NCI-H128 (cell line): ENCODE measurements around the gene CTCF.

Experiments used
- DNase-seq: peaks from one replicate; lab custom pipeline; 2025; ENCODE audit not compliant: unreplicated experiment; lab: John Stamatoyannopoulos, UW

Gene CTCF

GRCh38 chr16:67594256-67594915 is 32.1 kb downstream of the CTCF start:
- DNase-seq = no peak

GRCh38 chr16:67594956-67595355 is 32.6 kb downstream of the CTCF start:
- DNase-seq = no peak

GRCh38 chr16:67598527-67598926 is 36.2 kb downstream of the CTCF start:
- DNase-seq = no peak

GRCh38 chr16:67605641-67606040 is 43.3 kb downstream of the CTCF start:
- DNase-seq = no peak

- no peak for DNase-seq
These were observed 44.3 kb downstream of the CTCF start for GRCh38 chr16:67606632-67607031.

GRCh38 chr16:67608364-67608763 is 46.0 kb downstream of the CTCF start:
- no peak for DNase-seq

GRCh38 chr16:67613808-67614207 is 51.5 kb downstream of the CTCF start:
- DNase-seq = no peak

GRCh38 chr16:67628216-67628615 is 65.9 kb downstream of the CTCF start:
- DNase-seq = no peak

GRCh38 chr16:67632415-67633172 is 70.3 kb downstream of the CTCF start:
- DNase-seq = no peak

- DNase-seq = no peak
These were observed 74.4 kb downstream of the CTCF start for GRCh38 chr16:67636713-67637112.

GRCh38 chr16:67637625-67638024 is 75.3 kb downstream of the CTCF start:
- no peak for DNase-seq

- no peak for DNase-seq
These were observed 79.7 kb downstream of the CTCF start for GRCh38 chr16:67641779-67642708.

- DNase-seq = no peak
These were observed 81.7 kb downstream of the CTCF start for GRCh38 chr16:67644038-67644437.

GRCh38 chr16:67645397-67646121 is 83.2 kb downstream of the CTCF start:
- no peak for DNase-seq

GRCh38 chr16:67647111-67647651 is 84.9 kb downstream of the CTCF start:
- DNase-seq = no peak

- no peak for DNase-seq
These were observed 85.4 kb downstream of the CTCF start for GRCh38 chr16:67647681-67648080.

GRCh38 chr16:67648088-67648763 is 85.9 kb downstream of the CTCF start:
- DNase-seq = no peak

GRCh38 chr16:67648764-67649407 is 86.6 kb downstream of the CTCF start:
- no peak for DNase-seq

- no peak for DNase-seq
These were observed 87.2 kb downstream of the CTCF start for GRCh38 chr16:67649494-67649931.

GRCh38 chr16:67650023-67650422 is 87.7 kb downstream of the CTCF start:
- no peak for DNase-seq
